ENCODE measurements around the gene MOV10L1.

The MOV10L1 gene

DNA sequence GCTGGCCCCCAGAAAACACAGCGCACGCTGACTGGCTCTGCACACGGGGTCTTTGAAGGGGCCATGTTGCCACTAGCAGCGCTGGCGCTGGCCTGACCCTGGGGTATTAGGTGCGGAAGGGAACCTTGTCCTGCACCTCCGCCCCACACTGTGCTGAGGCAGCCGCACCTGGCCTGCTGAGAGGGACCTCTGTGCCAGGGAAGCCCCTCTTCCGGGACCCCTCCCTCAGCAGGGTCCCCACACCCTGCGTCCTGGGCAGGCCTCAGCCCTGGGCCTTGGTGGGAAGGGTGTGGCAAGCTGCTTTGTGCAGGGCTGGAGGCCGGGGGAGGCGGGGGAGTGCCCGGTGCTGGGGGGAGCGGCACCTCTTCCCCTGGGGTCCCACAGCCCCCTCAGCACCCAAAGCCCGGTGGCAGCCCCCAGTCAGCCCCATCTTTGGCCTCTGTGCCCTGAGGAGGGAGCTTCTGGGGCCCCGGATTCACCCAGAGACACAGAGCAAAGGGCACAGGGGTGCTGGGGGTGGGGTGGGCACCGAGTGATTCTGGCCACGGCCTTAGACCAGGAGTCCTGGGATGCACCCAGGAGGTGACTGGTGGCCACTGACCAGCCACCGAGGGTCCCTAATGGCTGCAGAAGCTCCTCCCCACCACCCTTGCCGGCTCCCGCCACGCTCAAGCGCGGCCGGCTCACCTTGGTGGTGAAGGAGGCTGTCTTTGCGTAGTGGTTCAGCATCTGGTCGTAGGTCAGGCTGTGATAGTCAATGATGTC lies 43.1 kb upstream of the MOV10L1 start:
- DNase-seq (ENCODE audit: low read depth), result no peak
- no peak overlapping the region for H3K4me3 ChIP-seq (ENCODE audit: low read length)
- TF ChIP-seq, protein P1, sequence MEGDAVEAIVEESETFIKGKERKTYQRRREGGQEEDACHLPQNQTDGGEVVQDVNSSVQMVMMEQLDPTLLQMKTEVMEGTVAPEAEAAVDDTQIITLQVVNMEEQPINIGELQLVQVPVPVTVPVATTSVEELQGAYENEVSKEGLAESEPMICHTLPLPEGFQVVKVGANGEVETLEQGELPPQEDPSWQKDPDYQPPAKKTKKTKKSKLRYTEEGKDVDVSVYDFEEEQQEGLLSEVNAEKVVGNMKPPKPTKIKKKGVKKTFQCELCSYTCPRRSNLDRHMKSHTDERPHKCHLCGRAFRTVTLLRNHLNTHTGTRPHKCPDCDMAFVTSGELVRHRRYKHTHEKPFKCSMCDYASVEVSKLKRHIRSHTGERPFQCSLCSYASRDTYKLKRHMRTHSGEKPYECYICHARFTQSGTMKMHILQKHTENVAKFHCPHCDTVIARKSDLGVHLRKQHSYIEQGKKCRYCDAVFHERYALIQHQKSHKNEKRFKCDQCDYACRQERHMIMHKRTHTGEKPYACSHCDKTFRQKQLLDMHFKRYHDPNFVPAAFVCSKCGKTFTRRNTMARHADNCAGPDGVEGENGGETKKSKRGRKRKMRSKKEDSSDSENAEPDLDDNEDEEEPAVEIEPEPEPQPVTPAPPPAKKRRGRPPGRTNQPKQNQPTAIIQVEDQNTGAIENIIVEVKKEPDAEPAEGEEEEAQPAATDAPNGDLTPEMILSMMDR (IDR thresholded peaks at IDR 0.05; ENCODE audit: insufficient read depth, low read depth, low read length, missing control alignments), result no peak

DNA sequence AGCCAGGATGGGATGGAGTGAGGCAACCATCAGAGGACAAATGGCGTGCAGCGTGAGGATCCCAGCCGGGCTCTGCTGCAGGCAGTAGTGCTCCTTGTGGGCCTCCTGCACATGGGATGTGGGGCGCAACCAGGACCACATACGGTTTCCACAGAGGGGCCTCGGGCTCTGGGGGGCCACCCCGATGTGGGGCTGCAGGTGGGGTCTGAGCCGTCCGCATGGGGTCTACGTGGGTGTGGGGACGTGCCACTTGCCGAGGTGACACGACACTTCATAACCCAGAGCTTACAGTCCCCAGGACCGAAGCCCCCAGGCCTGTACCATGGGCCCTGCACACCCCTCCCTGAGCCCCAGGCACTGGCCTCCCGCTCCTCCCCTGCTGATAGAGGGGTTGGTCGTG lies 42.5 kb upstream of the MOV10L1 start:
- no peak overlapping the region for H3K4me3 ChIP-seq (ENCODE audit: low read length)
- TF ChIP-seq, protein P1 (IDR thresholded peaks at IDR 0.05; ENCODE audit: insufficient read depth, low read depth, low read length, missing control alignments), result no peak
- no peak for DNase-seq (ENCODE audit: low read depth)

DNA sequence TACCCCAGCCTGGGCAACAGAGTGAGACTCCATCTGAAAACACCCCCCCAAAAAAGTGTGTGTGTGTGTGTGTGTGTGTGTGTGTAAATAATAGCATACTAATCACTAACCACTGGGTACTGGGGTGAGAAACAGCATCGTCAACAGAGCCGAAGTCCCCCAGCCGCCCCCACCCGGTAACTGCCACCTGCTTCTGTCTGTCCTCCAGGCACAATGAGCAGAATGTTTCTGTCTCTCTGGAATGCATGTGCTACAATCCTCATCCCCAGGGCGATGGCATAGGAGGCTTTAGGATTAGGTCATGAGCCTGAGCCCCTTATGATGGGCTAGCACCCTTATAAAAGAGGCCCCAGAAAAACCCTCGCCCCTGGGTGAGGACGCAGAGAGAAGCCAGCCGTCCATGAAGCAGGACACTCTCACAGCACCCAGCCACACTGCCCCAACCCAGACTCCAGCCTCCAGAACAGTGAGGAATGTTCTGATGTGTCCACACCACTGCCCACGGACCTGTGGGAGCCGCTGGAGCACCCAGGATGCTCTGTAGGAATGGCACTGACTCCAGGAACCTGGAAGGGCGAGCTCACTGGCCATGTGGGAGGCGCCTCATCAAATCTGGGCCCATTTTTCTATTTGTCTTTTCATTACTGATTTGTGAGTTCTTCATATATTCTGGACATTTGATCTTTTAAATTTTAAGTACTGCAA lies 41.6 kb upstream of the MOV10L1 start:
- no peak overlapping the region for H3K4me3 ChIP-seq (ENCODE audit: low read length)
- TF ChIP-seq, protein P1 (IDR thresholded peaks at IDR 0.05; ENCODE audit: insufficient read depth, low read depth, low read length, missing control alignments), result no peak
- no peak for DNase-seq (ENCODE audit: low read depth)

DNA sequence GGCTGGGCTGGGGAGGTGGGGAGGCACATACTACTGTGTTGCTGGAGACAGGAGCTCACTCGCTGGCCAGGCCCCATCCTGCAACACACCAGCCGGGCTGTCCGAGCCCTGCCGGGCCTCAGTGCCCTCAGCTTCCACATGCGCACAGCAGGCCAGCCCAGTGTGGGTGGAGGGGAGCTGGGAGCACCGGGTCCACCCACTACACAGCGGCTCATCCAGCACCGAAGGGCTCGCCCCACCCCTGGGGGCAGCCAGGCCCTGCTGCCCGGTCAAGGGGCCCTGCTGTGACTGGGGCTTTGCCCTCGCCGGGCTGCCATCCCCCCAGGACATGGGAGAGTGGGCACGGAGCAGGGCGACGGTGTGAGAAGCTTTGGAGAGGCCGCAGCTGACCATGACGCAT lies 41.0 kb upstream of the MOV10L1 start:
- H3K4me3 ChIP-seq (ENCODE audit: low read length), result no peak overlapping the region
- TF ChIP-seq, protein P1 (IDR thresholded peaks at IDR 0.05; ENCODE audit: insufficient read depth, low read depth, low read length, missing control alignments), result no peak
- DNase-seq (ENCODE audit: low read depth), result no peak

DNA sequence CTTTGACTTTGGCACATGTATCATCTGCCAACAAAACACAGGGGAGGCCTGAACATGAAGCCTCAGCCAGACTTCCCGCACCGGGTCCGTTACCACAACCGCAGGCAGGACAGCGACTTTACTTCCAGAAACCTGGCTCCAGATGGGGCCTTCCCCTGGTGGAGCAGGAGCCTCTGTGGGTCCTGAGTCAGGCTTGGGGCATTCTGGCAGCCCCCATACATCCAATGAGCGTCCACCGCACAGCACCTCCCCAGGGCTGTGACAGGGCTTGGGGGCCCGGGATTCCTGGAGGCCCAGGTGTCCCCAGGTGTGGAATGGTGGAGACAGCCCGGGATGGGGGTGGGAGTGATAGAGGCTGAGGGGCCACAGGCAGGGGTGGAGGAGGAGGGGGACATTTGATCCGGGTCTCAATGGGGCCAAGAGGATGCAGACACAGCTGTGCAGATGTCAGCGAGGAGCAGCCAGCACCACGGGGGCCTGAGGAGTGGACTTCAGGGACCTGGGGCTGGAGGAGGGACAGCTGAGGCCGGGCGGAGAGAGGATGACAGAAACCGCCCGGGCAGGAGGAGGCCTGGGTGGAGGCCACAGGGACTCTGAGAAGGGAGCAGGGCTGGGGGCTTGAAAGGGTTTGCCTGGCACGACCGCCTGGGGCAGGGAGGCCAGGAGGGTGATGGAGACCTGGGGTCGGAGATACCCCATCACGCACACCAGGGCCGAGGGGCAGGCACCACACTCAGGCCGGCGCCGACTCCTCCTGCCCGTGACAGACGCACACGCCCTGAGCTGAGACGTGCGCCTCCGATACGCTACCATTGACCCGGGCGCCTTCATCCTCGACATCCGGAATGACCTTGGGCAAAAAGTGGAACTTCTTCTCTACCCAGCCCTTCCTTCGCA lies 40.3 kb upstream of the MOV10L1 start:
- TF ChIP-seq, protein P1 (IDR thresholded peaks at IDR 0.05; ENCODE audit: insufficient read depth, low read depth, low read length, missing control alignments), result no peak
- DNase-seq (ENCODE audit: low read depth), result no peak
- H3K4me3 ChIP-seq (ENCODE audit: low read length), result no peak overlapping the region

- H3K4me3 ChIP-seq (ENCODE audit: low read length), result no peak overlapping the region
- no peak for DNase-seq (ENCODE audit: low read depth)
- TF ChIP-seq, protein P1 (IDR thresholded peaks at IDR 0.05; ENCODE audit: insufficient read depth, low read depth, low read length, missing control alignments), result no peak
These were observed 37.9 kb upstream of the MOV10L1 start for GRCh38 chr22:50051930-50052329.
